ENCODE data around the gene CADM2.

DNA sequence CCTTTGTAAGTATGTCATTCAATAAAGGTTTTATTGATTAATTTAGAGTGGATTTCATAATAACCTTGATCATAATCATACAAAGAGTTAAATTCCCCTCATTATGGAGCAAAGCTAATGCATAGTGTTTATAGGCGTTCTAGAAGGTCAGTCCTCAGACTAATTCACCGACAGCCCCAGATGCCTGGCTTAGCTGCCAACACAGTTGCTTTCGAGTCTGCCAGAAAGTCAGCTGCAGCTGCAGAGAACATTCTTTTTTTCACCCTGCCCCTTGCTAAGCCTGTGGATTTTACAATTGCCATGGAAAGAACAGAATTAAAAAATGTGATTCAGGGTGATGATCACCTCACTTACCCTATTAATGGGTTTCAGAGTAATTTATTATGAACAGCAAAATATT lies 21.2 kb downstream of the CADM2 start:
- TF ChIP-seq, protein P1, sequence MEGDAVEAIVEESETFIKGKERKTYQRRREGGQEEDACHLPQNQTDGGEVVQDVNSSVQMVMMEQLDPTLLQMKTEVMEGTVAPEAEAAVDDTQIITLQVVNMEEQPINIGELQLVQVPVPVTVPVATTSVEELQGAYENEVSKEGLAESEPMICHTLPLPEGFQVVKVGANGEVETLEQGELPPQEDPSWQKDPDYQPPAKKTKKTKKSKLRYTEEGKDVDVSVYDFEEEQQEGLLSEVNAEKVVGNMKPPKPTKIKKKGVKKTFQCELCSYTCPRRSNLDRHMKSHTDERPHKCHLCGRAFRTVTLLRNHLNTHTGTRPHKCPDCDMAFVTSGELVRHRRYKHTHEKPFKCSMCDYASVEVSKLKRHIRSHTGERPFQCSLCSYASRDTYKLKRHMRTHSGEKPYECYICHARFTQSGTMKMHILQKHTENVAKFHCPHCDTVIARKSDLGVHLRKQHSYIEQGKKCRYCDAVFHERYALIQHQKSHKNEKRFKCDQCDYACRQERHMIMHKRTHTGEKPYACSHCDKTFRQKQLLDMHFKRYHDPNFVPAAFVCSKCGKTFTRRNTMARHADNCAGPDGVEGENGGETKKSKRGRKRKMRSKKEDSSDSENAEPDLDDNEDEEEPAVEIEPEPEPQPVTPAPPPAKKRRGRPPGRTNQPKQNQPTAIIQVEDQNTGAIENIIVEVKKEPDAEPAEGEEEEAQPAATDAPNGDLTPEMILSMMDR (IDR thresholded peaks at IDR 0.05) = no peak
- no peak for TF ChIP-seq POLR2A (IDR thresholded peaks at IDR 0.05)

Measured in adrenal gland (tissue), 5 donors.